Activated CD4-positive, alpha-beta T cell treated with anti-CD3 and anti-CD28 coated beads for 48 hours (primary cell): ENCODE measurements around the gene ANO3.

Experiments
- DNase-seq: peaks from one replicate; pipeline ENCODE4 v3.0.0-alpha.2; 2020

Gene ANO3

DNA sequence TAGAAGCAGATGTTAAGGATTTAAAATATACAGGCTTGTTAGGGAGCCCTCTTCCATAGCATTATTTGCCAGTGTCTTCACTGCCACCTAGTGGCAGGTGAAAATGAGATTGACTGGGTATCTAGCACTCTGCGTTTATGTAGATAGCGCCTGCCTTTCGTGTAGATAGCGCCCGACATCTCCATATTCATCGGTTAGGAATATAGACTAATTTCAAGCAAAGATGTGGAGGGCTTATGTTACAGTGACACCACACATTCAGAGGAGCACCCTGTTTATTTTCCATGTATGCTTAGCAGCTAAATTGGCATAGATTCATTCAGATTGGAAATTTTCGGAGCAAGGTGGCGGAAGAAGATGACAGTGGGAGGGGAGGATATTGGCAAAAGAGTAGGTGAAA, 318.0 kb downstream of the ANO3 start:
- peak; percentile 31 for DNase-seq

DNA sequence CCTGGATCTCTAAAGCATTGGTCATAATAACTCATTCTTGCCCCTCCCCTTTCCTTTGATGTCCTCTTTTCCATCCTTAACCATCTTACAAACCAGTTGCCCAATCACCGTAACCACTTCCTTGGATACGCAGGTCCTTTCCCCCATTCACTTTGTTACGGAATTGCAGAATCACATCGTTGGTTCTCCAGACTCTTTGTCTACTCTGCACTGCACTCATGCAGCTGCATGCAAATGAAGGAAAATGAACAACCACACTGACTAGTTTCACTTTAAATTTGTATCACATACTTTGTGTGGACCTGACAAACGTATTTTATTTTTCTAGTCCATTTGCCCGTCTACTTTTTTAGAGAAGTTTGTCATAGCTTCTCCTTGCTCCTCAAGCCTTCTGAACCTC, 320.0 kb downstream of the ANO3 start:
- no peak for DNase-seq

DNA sequence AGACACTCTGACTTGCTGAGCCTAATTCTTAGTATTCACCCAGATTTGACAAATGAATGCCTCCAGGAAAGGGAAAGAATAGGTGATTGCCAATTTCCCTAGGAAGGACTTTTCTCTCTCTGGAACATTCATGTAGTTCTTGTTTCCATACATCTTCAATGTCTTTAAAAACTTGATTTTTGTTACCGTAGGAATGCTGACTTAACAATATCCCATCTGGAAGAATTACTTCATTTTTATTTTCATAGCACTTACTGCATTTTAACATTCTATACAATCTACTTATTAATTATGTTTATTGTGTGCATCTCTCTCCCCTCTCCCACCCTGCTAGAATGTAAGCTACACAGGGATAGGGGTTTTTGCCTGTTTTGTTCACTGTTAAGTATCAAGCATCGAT, 323.4 kb downstream of the ANO3 start:
- no peak for DNase-seq

DNA sequence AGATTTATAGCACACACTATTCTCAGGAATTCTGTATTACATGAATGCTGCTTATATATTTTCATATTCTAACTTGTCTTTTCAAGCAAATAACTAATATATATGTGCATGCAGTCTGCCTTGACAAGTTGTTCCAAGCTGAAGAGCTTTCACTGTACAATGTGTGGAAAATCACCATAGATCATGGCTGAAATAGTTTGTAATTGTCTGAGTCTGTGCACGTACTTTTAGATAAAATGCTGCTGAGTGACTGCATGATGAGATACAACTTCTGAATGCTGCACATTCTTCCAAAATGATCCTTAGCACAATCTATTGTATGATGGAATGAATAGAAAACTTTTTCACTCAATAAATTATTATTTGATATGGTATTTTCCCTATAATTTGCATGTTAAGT, 331.0 kb downstream of the ANO3 start:
- no peak for DNase-seq

DNA sequence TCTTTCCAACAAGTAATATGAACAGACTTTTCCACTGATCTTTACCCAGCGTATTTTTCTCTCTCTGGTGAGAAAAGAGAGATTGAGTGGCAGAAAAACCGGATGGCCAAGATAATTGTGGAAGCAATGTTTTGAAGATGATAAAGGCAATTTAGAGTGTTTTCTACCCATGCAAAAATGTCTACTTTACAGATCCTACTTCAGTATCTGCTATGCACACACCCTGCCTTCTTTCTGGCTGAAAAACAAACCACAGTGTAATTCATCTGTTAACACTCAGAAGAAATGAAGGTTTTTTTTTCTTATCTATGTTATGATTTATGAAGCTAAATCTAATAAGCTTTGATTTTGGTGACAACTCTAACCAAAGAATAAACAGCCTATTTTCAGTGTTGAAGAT, 333.1 kb downstream of the ANO3 start:
- no peak for DNase-seq

DNA sequence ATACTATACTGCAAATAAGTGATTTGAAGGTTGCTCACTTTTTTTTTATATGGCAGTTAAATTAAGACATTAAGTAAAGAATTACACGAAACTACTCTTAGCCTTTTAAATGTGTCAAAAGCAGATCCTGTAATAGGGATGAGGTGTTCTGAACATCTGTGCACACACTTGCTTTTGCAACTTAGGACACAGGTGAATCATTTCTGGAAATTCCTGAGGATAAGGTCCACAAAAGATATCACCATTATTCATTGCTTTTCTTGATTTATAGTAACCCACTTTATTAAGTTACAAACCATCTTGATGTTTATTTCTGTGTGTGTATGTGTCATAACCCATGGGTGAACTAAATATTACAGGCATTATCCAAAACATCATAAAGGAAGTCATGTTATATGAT, 334.0 kb downstream of the ANO3 start:
- DNase-seq = no peak

DNA sequence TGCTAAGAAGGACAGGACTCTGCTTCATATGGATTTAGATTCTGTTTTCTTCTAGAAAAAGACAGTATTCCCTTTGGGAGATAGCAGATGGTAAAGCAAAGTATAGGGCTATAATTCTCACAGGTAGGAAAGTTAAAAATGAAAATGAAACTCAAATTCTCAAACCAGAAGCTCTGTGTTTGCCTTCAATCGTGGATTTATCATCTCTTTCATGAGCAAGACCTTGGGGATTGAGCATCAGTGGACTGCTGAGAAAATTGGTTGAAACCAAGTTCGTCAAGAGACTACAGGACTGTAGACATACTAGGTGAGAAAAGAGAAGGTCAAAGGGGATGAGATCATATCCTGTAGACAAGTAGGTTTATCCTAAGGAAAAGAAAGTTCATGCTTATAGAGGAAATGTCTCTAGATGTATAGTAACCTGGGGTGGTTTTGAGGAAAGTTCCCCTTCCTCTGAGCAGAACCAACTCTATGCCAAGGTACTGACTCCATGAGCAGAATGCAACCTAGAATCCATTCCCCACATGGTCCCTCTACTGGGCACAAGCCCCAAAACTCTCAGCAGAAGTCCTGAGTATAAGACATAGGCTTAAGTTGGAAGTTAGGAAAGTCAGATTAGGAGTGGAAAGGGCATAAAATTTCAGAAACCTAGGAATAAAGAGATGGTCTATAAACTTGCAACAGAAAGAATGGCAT, 343.5 kb downstream of the ANO3 start:
- DNase-seq = no peak

DNA sequence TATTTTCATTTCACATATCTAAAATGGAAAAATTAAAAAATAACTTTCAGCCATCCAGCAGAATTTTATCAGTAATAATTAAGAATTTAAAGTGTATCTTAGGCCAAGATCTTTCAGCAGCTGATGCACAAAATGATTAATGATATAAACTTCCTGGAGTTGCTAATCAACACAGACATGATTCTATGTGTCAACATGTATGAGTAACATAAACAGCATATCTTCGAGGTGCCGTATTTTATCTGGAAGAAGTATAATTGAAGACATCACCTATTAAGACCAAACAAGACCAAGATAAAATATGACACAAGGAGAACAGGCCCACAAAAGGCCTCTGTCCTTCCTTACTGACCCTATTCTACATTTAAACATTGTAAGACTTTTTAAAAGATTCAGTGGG, 344.7 kb downstream of the ANO3 start:
- DNase-seq = no peak

DNA sequence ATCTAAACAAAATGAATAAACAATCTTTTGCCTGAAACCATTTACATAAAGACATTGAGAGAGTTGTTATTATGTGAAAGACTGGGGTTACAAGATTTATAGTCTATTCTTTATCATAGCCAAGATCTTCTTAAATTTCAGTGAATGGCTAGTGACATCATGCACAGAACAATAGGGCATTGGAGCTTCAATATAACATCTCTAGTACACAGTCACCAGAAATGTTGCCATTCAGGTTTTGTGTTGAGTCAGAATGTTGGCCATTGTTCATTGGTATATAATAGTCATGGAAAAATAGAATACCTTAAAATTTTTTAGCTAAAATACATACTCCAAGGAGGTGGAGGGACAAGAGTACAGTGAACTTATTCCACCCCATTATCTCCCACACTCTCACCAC, 345.6 kb downstream of the ANO3 start:
- DNase-seq = no peak

DNA sequence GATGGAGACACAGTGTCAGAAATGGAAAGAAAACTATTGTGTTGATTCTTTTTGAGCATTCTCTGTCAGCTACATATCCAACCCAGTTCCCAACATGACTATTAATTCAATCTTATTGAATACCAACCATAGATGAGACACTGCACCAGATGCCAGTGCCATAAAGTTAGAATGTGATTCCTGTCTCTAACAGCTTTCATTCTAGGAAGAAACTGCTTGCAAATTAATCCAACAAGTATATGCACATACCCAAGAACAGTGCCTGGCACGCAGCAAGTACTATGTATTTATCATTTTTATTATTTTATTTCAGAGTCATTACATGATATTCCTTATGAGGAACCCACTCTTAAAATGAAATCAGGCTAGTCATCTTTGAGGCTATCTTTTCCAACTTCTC, 355.4 kb downstream of the ANO3 start:
- no peak for DNase-seq

DNA sequence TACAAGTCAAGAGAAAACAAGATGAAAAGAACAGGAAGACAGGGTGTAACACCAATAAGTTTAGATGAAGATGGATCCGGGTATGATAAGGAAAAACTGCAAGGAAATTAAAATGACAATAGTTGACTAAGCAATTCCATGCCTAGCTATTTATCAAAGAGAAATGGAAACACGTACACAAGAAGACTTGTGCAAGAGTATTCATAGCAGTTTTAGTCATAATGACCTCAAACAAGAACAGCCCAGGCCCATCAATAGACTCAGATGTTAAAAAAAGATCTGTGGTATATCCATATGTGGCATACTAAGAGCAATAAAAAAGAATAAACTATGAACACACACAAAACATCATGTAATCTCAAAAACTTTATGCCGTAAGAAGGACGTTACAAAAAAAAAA, 356.8 kb downstream of the ANO3 start:
- no peak for DNase-seq

DNA sequence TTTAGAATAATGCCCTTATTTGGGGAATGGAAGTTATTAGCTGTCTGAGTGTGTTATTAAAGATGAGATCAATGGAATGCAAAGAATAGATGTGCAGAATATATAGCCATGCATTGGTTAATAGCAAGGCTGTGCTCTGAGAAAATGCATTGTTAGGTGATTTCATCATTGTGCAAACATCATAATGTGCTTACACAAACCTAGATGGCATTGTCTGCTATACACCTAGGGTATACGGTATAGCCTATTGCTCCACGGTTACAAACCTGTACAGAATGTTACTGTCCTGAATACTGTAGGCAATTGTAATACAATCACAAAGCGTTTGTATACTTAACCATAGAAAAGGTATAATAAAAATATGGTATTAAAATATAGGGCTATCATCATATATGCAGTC, 364.4 kb downstream of the ANO3 start:
- DNase-seq = no peak

DNA sequence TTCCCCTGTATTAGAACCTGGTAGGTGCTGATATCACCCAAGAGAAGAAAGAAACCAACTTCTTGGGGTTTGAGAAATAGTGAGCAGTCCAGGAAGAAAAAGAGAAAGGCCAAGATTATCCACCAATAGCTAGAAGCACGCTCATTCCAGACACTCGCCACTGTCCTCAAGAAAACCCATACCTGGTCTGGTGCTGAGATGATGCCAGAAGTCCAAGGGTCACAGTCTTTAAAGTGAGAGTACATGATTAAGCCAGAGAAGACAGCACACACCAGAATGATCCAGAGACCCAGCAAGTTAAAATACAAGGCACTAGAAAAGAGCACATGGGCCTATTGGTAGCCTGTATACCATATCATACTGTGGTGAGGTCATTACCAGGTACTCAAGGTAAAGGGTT, 366.3 kb downstream of the ANO3 start:
- DNase-seq = no peak

DNA sequence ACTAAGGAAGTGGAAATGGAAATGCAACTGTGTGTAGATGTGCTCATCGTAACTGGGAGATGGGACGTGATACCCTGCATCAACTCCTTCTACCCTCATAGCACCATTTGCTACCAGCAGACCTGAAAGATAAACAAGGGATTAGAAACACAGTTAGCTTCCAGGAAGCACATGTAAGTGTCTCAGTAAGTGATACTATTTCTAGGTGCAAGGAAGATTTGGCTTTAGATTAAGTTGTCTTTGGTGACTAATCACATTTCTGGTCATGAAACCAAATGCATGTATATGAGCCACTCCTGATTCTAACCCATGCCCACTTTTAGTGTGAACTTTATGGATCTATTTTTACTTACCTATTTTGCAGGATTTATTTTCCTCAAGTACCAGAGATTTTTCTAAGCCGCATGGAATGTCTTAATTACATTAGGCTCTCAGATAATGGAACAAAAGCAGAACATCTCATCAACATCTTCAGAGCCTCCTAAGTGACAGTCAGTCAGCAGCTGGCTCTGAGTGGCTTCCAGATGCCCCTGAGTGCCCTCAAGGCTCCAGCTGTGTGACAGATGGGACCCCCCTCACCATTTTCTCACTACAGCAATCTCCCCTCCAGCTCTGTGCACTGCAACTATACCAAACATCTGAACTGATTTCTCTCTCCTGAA, 368.8 kb downstream of the ANO3 start:
- no peak for DNase-seq

DNA sequence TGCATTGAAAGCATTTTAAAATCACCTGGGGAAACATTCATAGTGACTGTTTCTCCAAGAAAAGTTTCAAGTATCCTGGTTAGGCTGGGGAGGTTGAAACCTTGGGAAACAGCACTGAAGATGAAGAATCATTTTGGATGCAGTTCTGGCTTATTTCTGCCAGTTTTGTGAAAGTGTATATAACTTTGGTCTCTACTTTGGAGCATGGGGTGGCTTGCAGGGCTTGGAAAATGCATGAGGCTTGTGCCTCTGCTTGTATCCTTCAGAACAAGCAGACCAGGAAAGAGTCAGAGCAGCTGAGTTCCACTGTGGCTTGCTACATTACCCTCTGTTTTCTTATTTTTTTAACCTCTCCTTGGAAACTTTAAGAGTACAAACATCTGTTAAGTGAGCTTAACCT, 370.5 kb downstream of the ANO3 start:
- DNase-seq = no peak

DNA sequence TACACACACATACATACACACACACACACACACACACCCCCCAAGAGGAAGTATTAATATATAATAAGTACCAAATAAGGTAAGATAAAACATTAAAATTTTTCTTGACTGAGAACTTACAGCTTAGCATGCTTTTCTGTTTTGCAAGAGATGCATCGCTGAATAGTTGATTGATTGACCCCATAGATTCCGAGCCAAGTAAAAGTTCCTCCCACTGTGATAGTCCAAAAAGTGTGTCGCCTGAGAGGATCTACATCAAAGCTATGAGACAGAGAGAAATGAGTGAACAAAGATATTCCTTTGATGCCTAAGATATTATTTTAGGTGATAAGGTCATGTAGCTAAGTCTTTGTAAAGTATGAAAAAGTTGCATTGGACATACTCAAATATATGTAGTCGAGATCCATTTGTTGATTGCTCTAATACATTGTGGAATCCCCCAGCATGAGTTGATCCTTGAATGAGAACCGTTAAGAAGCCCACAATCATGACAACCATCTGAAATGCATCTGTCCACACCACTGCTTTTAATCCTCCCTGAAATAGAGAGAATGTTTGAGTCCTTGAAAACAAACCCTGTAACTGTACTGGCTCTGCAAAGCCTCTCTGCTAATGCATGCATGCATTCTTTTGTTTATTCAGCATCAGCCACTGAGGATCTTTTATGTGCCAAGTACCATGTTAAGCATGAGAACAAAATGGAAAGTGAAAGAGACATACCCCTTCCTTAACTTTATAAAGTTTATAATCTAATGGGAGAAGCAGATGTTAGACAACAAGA, 371.7 kb downstream of the ANO3 start:
- no peak for DNase-seq

DNA sequence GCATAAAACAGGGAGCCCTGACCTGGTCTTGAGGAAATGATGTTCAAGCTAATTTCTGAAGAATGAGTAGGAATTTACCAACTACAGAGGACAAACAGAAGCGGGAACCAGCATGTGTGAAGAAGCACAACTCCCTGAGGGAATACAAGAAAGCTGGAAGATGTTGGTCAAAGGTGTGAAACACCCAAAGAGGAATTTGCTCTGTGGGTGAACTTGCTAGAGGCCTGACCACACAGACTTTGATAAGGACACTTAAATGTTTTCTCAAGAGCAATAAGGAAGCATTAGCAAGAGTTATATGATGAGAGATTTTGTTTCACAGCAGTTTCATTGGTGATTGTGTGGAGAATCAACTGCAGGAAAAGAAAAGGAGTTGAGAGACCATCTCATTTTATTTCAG, 372.3 kb downstream of the ANO3 start:
- no peak for DNase-seq

DNA sequence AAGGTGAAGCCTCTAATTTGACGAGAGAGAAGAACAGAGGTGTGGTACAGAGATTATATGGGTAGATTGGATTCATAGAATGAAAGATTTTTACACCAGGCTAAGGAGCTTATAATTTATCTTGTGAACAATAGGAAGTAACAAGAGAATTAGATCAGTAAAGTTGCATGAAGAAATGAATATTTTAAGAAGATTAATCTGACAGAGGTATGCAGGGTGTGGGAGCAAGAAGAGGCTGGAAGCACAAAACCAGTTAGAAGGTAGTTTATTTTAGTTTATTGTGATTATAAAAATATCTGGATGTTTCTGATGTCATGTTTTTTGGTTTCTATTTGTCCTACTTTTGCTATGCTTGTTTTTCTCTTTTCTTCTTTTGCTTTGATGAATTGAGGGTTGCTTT, 374.3 kb downstream of the ANO3 start:
- no peak for DNase-seq

DNA sequence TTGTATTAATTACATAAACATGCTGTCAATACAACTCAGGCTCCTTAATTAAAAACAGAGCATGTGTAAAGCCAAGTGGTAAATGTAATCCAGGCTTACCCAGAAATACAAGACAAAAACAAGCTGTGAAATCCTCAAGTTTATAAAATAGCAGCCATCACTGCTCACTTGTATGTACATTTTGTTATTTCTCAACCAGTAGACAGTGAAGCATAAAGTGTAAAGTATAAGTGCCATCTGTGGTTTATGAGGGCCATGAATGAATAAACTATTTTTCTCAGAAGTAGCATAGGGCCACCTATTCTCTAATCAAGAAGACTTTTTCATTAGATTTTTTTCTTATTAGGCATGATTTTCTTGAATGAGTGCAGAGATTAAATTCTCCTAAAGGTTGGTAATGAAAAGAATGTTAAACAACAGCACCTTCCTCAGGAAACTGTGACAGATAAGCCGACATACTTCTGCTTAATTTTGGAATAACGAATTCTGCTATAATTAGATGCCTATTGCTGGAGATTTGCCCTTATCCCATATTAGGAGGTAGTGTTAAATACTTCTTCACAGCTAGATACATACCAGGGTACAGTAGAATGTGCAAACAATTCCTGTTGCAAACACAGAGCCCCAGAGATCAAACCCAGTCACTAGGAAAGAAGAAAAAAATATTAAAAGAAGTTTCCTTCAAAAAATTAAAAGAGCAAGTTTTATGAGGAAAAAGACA, 377.0 kb downstream of the ANO3 start:
- DNase-seq = no peak

DNA sequence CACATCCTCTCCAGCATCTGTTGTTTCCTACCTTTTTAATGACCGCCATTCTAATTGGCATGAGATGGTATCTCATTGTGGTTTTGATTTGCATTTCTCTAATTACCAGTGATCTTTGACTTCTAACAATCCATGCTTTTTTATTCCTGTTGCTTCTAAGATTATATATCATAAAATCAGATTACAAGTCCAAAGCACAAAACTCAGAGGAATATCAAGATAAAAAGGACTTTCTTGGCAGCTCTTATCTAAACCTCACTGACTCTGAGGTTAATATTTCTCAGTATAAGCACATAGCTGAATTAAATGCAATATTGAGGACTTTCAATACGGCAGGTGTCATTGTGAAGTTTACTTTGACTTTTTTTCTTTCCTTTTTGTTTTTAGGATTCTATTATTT, 378.6 kb downstream of the ANO3 start:
- DNase-seq = no peak

DNA sequence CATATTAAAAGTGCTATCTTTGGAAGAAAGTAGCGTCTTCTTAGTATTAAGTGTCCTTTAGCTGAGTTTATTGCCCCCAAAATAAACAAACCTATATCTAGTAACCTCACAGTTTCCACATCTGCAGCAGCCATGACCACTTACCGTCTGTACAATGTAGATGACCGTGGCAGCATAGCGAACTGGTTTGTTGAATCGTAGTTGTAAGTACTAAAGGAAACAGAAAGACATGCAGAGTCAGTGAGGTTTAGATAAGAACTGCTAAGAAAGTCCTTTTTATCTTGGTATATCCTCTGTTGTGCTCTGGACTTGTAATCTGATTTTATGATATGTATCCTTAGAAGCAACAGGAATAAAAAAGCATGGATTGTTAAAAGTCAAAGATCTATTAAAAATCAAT, 380.6 kb downstream of the ANO3 start:
- no peak for DNase-seq
